Activated CD4-positive, alpha-beta memory T cell treated with anti-CD3 and anti-CD28 coated beads, Interleukin-2, amount 10 ng/mL, durations not matched to agents 7 days and 5 days (primary cell): ENCODE data around the gene CLCN7. TPM values are rescaled to one million over a fixed set of nuclear protein-coding genes. Genes with fewer than 3 reads are reported as not detected.

ENCODE experiments used
- CTCF ChIA-PET: fragments of 350-600 bp; sonication (Branson Sonifier 250); formaldehyde crosslinking; loops from one replicate; lab custom pipeline; 2021; ENCODE audit warnings: antibody characterized with exemption, inconsistent platforms; lab: Charles Lee
- POLR2A ChIA-PET: fragments of 350-600 bp; sonication (Branson Sonifier 250); formaldehyde crosslinking; loops from one replicate; lab custom pipeline; 2021; ENCODE audit warnings: antibody characterized with exemption; lab: Charles Lee
- DNase-seq: peaks from one replicate; pipeline ENCODE4 v3.0.0-alpha.2; 2020
- H3K27ac Mint-ChIP-seq: one replicate; pipeline ENCODE4 v1.8.0; 2021; ENCODE audit warnings: mild to moderate bottlenecking, mixed read lengths
- H3K27me3 Mint-ChIP-seq: one replicate; pipeline ENCODE4 v1.8.0; 2021; ENCODE audit warnings: mixed read lengths
- H3K36me3 Mint-ChIP-seq: one replicate; pipeline ENCODE4 v1.8.0; 2021; ENCODE audit warnings: low read depth, mixed read lengths
- H3K4me1 Mint-ChIP-seq: one replicate; pipeline ENCODE4 v1.8.0; 2021; ENCODE audit warnings: mixed read lengths
- H3K4me3 Mint-ChIP-seq: one replicate; pipeline ENCODE4 v1.8.0; 2021; ENCODE audit warnings: mild to moderate bottlenecking, mixed read lengths
- H3K9me3 Mint-ChIP-seq: one replicate; pipeline ENCODE4 v1.8.0; 2021; ENCODE audit warnings: mixed read lengths
- total RNA-seq, 2 experiments: library from RNA; stranded (reverse); gene quantifications; one replicate each; pipeline ENCODE4 v1.2.3, GENCODE V29; 2021

Gene CLCN7
- total RNA-seq, 2 experiments from 2014 or later: 44.2 to 49.4 TPM

DNA sequence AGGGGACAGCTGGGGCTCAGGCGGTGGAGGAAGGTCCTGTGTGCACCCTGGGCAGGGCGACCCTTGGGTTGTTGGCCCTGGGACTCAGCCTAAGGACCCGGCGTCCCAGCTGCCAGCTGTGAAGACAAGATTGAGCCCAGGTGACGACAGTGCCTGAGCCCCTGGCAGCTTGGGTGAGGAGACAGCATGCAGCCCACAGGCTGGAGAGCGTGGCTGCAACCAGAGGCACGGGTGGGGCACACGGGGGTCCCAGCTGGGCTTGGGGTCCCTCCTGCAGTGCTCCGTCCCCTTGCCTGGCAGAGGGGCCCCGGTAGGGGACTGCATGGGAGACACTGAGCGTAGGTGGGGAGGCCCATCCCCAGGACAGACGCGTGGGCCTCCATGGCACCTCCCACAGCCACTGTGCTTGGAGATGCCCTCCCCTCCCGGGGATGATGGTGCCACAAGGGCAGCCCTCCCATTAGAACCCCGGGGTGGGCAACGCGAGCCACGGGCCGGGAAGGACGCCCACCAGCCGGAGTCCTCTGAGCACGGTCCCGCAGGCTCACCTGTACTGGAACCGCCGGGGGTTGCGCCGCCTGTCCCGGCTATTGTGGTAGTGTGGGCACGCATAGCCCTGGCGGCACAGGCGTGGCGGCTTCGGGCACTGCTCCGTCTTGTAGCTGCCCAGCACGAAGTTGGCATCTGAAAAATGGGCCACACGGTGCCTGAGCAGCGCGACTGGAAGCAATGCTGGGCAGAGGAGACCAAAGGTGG lies 75.8 kb downstream of the CLCN7 start:
- Mint-ChIP-seq H3K9me3 (no peaks in the 10 kb centered on the region), H3K4me3 (no peak overlapping the region), H3K27me3 (no peaks in the 10 kb centered on the region), H3K27ac (no peak overlapping the region), H3K36me3 (peaks cover 10% of the 10 kb centered on the region), H3K4me1 (no peaks in the 10 kb centered on the region)
- DNase-seq: no peak
- ChIA-PET CTCF (interaction anchor here (0.5 kb wide), 1 partner anchor 102 kb away, joined by 3 read pairs; no protein-coding TSS in a partner anchor), POLR2A (no interaction called here)

DNA sequence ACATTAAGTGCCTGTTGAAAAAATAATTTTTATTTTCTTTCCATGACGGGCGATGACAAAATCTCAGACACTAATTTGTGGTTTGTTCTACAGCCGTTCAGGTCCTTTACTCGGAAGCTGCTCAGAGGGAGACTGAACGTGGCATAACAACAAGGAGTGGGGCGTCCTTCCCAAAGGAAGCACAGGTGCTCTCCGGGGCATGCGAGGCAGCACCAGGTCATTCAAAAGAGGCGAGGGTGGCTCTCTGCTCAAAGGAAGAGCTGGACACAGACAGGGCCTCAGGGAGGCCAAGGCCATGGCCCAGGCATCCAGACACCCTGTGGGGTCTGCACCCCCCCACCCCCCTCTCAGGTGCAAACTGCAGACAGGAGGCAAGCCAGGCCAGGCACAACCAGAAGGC lies 76.5 kb downstream of the CLCN7 start:
- Mint-ChIP-seq H3K4me1 (no peaks in the 10 kb centered on the region), H3K4me3 (no peak overlapping the region), H3K27ac (no peak overlapping the region), H3K36me3 (peaks cover 10% of the 10 kb centered on the region), H3K9me3 (no peaks in the 10 kb centered on the region), H3K27me3 (no peaks in the 10 kb centered on the region)
- CTCF ChIA-PET: no interaction called here
- POLR2A ChIA-PET: no interaction called here
- no peak for DNase-seq

DNA sequence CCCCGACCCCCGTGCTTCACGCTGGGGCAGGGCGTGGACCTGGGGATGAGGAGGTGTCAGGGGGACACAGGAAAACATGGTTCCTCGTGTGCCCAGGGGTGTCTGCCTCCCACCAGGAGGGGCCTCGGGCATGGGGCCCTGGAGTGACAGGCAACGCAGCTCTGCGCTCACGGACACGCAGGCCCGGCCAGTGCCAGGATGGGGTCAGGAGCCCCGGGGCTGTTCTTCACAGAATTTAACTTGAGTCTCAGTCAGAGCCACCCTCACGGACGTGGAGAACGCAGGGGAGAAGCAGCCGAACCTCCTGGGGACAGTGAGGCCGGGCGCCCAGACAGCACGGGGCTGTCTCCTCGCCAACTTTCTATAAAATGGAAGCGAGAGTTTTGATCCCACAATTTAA lies 77.0 kb downstream of the CLCN7 start:
- POLR2A ChIA-PET: no interaction called here

DNA sequence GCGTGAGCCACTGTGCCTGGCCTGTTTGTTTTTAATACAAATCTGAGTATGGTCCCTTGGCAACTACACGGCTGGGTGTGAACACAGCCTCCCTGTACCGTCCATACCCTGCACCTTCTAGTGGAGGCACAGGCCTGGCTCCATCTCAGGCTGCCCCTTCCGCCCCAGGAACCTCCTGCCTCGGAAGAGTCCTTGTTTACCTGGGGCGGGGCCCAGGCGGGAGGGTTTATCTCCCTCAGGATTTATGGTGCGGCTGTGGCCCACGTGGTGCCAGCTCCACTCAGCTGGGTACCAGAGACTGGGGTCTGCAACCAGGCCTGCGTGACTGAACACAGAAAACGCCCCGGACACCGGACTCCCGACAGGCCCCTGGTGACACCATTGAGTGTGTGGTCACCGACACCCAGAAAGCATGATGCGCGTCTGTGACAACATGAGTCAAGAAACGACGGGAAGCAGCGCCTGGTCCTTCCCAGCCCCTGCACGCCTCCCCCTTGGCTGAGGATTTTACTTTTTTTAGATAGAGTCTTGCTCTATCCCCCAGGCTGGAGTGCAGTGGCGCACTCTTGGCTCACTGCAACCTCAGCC lies 79.3 kb downstream of the CLCN7 start:
- Mint-ChIP-seq H3K4me1 (no peaks in the 10 kb centered on the region), H3K27ac (no peak overlapping the region), H3K9me3 (no peaks in the 10 kb centered on the region), H3K4me3 (no peak overlapping the region), H3K36me3 (peaks cover 2% of the 10 kb centered on the region), H3K27me3 (no peaks in the 10 kb centered on the region)
- DNase-seq: no peak
- CTCF ChIA-PET: no interaction called here
- POLR2A ChIA-PET: interaction anchor here (1.3 kb wide), 1 partner anchor 15 kb away, joined by 3 read pairs; no protein-coding TSS in a partner anchor

More for the DNA sequence above, 77.0 kb downstream of the CLCN7 start:
- H3K4me1 Mint-ChIP-seq: no peaks in the 10 kb centered on the region
- no peak overlapping the region for H3K27ac Mint-ChIP-seq
- CTCF ChIA-PET: no interaction called here
- no peaks in the 10 kb centered on the region for H3K9me3 Mint-ChIP-seq
- H3K4me3 Mint-ChIP-seq: no peak overlapping the region
- DNase-seq: no peak
- H3K36me3 Mint-ChIP-seq: peaks cover 10% of the 10 kb centered on the region
- H3K27me3 Mint-ChIP-seq: no peaks in the 10 kb centered on the region

Other genes starting within 250 kb of the CLCN7 start
- gene TPSG1, start 249.8 kb downstream of the CLCN7 start, total RNA-seq: not detected
- gene TPSB2, start 244.8 kb downstream of the CLCN7 start, total RNA-seq: not detected
- gene TPSAB1, start 234.3 kb downstream of the CLCN7 start, total RNA-seq: not detected
- gene TPSD1, start 219.0 kb downstream of the CLCN7 start, total RNA-seq: not detected
- 100 to 1,000 TPM; 198 to 199 TPM for gene UBE2I, start 165.4 kb downstream of the CLCN7 start, total RNA-seq
- 1 to 10 TPM; 3.4 to 3.9 TPM for gene BAIAP3, start 141.4 kb downstream of the CLCN7 start, total RNA-seq
- 10 to 100 TPM; 40.6 to 46.0 TPM for gene TSR3, start 123.2 kb downstream of the CLCN7 start, total RNA-seq
- gene GNPTG, start 123.1 kb downstream of the CLCN7 start, total RNA-seq: 10 to 100 TPM; 32.5 to 33.4 TPM
- 10 to 100 TPM; 40.0 to 43.7 TPM for gene UNKL, start 60.3 kb downstream of the CLCN7 start, total RNA-seq
- 10 to 100 TPM; 11.2 to 12.3 TPM for gene UQCC4, start 54.3 kb downstream of the CLCN7 start, total RNA-seq
- not detected for gene PERCC1, start 44.0 kb downstream of the CLCN7 start, total RNA-seq
- 1 to 10 TPM; 1.6 to 2.2 TPM for gene CCDC154, start 30.5 kb downstream of the CLCN7 start, total RNA-seq
- not detected for gene PTX4, start 13.9 kb upstream of the CLCN7 start, total RNA-seq
- gene TELO2, start 18.3 kb upstream of the CLCN7 start, total RNA-seq: 10 to 100 TPM; 49.4 to 51.9 TPM
- gene TMEM204, start 58.6 kb upstream of the CLCN7 start, total RNA-seq: 10 to 100 TPM; 42.9 to 43.5 TPM
- gene IFT140, start 137.0 kb upstream of the CLCN7 start, total RNA-seq: 1 to 10 TPM; 7.7 to 9.1 TPM
- gene CRAMP1, start 137.3 kb upstream of the CLCN7 start, total RNA-seq: 10 to 100 TPM; 24.2 to 24.5 TPM
- 10 to 100 TPM; 44.9 to 48.9 TPM for gene JPT2, start 203.3 kb upstream of the CLCN7 start, total RNA-seq
- gene MAPK8IP3, start 231.2 kb upstream of the CLCN7 start, total RNA-seq: 10 to 100 TPM; 93.4 to 96.8 TPM